SH-SY5Y (cell line): ENCODE results near the gene DUSP6.

Experiments
- GATA2 ChIP-seq: IDR thresholded peaks from 2 replicates; pipeline ENCODE4 v1.6.1; 2011; ENCODE audit warnings: mild to moderate bottlenecking, low read depth, low read length
- GATA3 ChIP-seq: IDR thresholded peaks from 2 replicates; pipeline ENCODE4 v1.6.1; 2011; ENCODE audit warnings: low read depth, mild to moderate bottlenecking, low read length, moderate library complexity

DUSP6 gene

DNA sequence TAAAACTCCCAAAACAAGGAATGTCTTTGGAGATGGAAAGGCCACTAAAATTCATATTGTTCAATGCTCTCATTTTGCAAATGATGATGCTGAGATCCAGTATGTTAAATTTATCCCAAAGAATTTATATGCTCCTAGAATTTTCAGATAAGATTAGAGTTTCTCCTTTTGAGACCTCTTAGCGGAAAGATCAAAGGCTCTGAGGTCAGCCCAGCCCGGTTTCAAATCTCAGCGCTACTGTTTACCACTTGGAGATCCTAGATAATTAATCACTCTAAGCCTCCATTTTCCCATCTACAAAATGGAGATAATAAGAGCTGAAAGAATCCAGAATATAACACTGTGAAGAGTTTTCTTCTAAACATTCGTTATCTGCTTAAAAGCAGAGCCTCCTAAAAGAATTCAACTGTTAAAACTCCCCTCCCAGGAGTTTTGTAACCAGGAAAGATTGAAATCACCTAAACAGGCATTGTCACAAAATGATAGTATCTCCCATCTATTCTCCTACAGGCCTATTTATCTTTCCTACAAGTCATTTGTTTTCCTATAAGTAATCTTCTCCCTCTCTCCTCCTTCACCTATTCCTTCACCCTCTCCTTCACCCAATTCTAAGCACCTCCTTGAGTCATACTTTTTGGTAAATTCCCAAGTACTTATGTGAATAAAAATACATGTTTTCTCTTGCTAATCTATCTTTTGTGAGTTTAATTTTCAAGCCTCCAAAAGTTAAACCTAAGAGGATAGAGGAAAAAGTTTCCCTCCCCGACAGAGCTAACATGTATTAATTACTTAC lies 16.7 kb downstream of the DUSP6 start:
- TF ChIP-seq GATA2 = no peak
- no peak for TF ChIP-seq GATA3

GRCh38 chr12:89334548-89335169 lies 17.6 kb downstream of the DUSP6 start:
- TF ChIP-seq GATA3 (no peak), GATA2 (no peak)

GRCh38 chr12:89333564-89334252 lies 18.6 kb downstream of the DUSP6 start:
- TF ChIP-seq GATA2 (no peak), GATA3 (no peak)

DNA sequence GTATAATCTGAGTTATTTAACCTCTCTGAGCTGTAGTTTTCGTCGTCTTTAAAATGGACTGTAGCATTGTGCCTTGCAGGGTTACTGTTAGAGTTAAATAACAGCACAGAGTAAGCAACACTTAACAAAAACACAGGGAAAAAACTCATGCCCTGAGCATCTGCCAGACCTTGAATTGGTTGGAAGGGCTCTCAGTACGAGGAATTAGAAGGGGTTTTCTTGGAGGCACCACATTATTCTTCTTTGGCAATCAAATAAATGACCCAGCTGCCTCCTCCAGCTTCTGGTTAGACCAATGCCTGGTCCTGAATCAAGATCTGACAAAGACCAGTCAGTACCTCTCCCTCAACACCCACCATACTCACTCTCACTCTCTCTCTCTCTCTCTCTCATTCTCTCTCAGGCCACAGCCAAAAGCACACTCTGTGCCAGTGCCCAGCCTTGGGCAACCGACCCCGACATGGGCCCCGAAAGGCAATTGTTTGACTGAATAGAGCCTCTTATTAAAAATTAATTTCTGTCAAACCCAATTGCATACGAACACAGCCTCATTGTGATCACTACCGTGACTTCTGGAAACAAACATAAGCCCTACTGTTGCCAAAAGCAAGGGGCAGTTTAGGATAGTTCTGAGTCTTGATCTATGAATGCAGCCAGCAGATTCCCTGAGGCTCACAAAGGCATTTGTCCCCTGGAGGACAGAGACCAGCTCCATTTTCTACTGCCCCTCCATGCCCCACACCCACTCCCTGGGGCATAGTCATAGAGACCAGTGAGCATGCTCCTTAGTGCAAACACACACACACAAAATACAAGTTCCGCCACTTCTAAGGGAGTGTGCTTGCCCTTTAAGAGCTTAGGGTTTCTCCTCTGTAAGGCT lies 23.9 kb downstream of the DUSP6 start:
- TF ChIP-seq GATA2 (no peak), GATA3 (no peak)

- TF ChIP-seq GATA3 (no peak), GATA2 (no peak)
Measured at GRCh38 chr12:89327486-89328094, 24.7 kb downstream of the DUSP6 start.

DNA sequence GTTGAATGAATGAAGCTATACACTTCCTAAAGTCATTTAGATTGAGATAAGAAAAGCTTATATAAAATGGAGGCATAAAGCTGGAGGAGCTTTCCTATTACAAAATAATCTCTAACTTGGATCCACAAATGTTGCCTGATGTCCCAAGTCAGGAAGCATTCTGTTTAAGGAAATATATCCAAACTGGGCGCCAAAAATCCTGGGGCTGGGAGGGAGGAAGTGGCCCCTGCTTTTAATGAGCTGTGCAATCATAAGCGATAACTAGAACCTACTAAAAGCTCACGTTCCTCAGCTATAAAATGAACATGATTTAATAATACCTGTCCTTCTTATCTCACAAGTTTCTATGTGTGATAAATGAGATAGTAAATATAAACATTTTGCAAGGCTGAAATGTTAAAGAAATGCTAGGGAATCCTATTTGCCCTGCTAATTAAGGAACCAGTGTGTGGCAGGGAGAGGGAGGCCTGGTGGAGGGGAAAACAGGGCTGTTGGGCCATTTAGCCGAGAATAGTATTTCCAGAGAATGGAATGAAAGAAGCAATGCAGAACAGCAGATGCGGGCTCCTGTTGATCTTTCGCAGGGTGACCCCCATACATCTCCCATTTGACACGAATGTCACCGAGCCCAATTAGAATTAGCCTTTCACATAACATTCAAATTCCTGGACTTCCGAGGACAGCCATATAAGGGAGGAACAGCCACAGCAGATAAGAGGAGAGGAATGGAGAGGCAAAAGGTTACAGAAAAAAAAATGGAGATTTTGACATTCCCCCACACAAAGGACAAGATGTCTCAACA lies 25.9 kb downstream of the DUSP6 start:
- no peak for TF ChIP-seq GATA2
- TF ChIP-seq GATA3 = no peak

DNA sequence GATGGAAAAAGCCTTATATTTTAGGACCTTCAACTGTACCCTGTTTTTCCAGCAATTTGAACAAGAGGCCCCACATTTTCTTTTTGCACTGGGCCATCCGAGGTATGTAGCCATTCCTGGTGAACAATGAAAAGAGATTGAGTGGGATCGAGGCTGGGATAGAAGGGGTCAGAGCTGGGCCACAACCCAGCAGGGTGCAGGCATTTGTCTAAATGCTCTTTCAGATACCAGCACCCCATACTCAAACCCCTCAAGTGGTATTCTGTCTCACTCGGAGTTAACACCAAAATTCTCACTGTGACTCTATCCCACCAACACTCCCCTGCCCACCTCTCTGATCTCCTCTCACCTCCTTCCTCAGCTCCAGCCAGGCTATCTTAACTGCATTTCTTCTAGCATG lies 26.8 kb downstream of the DUSP6 start:
- no peak for TF ChIP-seq GATA3
- no peak for TF ChIP-seq GATA2

DNA sequence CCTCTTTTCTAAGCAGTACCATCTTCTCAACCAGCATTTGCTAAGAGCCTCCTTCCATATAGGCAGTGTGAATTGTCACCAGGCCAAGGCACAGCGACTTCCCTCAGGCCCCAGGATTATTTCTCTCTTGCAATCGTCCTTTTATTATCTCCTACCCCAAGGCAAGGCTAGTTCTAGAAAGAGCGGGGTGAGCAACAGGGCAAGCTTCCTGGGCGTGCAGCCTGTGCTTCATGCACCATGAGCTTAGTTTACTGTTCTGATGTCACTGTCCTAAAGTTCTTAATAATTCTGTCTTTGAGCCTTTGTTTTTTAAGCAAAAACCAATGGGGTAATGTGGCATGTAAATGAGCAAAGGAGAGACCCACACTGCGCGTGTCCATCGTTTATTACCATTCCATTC lies 27.9 kb downstream of the DUSP6 start:
- TF ChIP-seq GATA2 (no peak), GATA3 (no peak)

DNA sequence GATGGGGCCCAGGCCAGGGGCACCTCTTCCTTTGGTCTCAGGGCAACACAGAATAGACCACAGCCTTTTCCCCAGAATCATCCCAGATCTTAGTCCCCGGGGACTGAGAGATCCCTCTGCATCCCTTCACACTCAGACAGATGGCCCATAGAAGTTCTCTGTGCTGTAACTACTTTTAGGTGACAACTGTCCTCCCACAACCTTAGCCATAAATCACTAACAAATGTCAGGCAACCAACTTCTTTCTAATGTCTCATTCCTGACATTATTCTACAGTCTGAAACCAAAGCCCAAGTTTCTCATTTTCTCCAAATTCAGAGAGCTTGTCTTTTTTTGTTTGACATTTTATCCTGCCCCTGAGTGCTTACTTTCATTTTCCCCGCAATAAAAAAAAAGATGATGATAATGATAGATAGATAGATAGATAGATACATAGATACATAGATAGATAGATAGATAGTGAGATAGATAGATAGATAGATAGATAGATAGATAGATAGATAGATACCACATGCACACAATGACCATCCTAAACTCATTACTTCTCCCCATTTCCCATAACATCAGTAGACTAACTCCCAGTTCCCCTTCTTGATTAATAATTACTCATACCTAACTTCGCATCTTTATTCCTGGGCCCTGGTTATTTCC lies 28.6 kb downstream of the DUSP6 start:
- TF ChIP-seq GATA3 (no peak), GATA2 (no peak)

- TF ChIP-seq GATA3 (no peak), GATA2 (no peak)
Measured at GRCh38 chr12:89320735-89321134, 31.6 kb downstream of the DUSP6 start.

- TF ChIP-seq GATA2 = no peak
- no peak for TF ChIP-seq GATA3
Measured at GRCh38 chr12:89319606-89320005, 32.7 kb downstream of the DUSP6 start.

- no peak for TF ChIP-seq GATA3
- TF ChIP-seq GATA2 = no peak
Measured at GRCh38 chr12:89319122-89319521, 33.2 kb downstream of the DUSP6 start.
